Stomach (tissue), 9 donors: Measurements from ENCODE around the gene C12orf50. TPM values are rescaled to one million over a fixed set of nuclear protein-coding genes. Genes with fewer than 3 reads are reported as not detected.

ENCODE experiments used
- DNase-seq, 2 donors: peaks; one replicate each; pipeline versions ENCODE4 v3.0.0 to v3.0.0-alpha.2; 2013 to 2019
- H3K27ac ChIP-seq, 5 donors: fragments of 200-600 bp in 4 of 5; sonication (generic) in 4 of 5; one replicate each; pipeline ENCODE4 v1.5.1; 2013 to 2019; ENCODE audit warnings: mild to moderate bottlenecking in 1 of 5, moderate library complexity in 1 of 5
- H3K27me3 ChIP-seq, 3 donors: fragments of 200-600 bp; sonication (generic); one replicate each; pipeline ENCODE4 v1.5.1; 2017 to 2019; ENCODE audit warnings: mixed run types in 1 of 3
- H3K36me3 ChIP-seq, 4 donors: fragments of 200-600 bp; sonication (generic); 1 replicate in 3 of 4; 2 replicates in 1 of 4; pipeline ENCODE4 v1.5.1; 2016 to 2019
- H3K4me1 ChIP-seq, 4 donors: fragments of 200-600 bp; sonication (generic); one replicate each; pipeline ENCODE4 v1.5.1; 2016 to 2019
- H3K4me3 ChIP-seq, 4 donors: fragments of 200-600 bp; sonication (generic) in 3 of 4; one replicate each; pipeline ENCODE4 v1.5.1; 2016 to 2019; ENCODE audit warnings: mild to moderate bottlenecking in 1 of 4
- H3K9me3 ChIP-seq, 4 donors: fragments of 200-600 bp; sonication (generic); one replicate each; pipeline ENCODE4 v1.5.1; 2016 to 2019
- CTCF ChIP-seq, 7 experiments: fragments of 450-650 bp in 4 of 7; fragments of 200-600 bp in 3 of 7; sonication (generic) in 3 of 7; IDR thresholded peaks; one replicate each; pipeline ENCODE4 v1.5.1; 2016 to 2019; ENCODE audit warnings: antibody characterized with exemption in 7 of 7, control low read depth in 2 of 7, mild to moderate bottlenecking in 1 of 7
- EP300 ChIP-seq: sonication (generic); formaldehyde crosslinking; IDR thresholded peaks from one replicate; pipeline ENCODE4 v1.6.1; 2017; ENCODE audit warnings: antibody characterized with exemption
- POLR2A ChIP-seq, 4 donors: fragments of 450-650 bp; IDR thresholded peaks; one replicate each; pipeline ENCODE4 v1.6.1; 2016; ENCODE audit warnings: antibody characterized with exemption in 4 of 4, control low read depth in 2 of 4, mild to moderate bottlenecking in 1 of 4, moderate library complexity in 1 of 4
- POLR2AphosphoS5 ChIP-seq, 3 donors: sonication (generic); formaldehyde crosslinking; IDR thresholded peaks; one replicate each; pipeline ENCODE4 v1.6.1; 2016; ENCODE audit warnings: antibody characterized with exemption in 3 of 3
- WGBS, 5 donors: extraction: QIAGEN DNeasy Blood & Tissue Kit in 3 of 5; methylation state at CpG; one replicate each; pipeline versions ENCODE4 v1.1.5 to v1.1.7; 2013 to 2018; 5-methylcytosine and 5-hydroxymethylcytosine counted together
- intact Hi-C: fragments of 100-400 bp; cut with DNase I; formaldehyde crosslinking; loops from one replicate; pipeline ENCODE4 v1.15.1; 2023; ENCODE audit warnings: low total_unique reads
- polyA plus RNA-seq, 3 donors: library from polyadenylated mRNA; stranded (reverse); fragments of 200-250 nt; gene quantifications; one replicate each; pipeline ENCODE4 v1.2.3, GENCODE V29; 2013
- total RNA-seq, 5 donors: library from RNA; depleted of rRNA; stranded (reverse); fragments of >200 nt; gene quantifications; one replicate each; pipeline versions ENCODE4 v1.1.0 to v1.2.3, GENCODE V29; 2014 to 2016
- donor health status: healthy with polysubstance abuse.
- donor health status: Bipolar disorder and iron deficiency.
- donor health status: healthy.

The C12orf50 gene
- total and polyA plus RNA-seq, 8 donors, result not detected

DNA sequence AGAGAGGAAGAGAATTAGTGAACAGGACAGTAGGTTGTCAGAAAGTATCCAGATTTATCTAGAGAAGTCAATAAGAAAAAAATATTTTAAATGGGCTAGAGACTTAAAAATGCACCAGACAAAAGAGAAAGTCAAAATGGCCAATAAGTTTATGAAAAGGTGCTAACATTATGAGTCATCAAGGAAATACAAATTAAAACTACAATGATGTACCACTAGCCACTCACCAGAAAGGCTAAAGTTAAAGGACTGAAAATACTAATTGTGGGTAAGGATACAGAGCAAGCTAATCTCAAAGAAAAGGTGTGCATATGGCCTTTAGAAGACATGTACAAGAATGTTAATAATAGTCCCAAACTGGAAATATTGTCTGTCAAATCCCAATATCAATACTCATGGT lies 37.7 kb downstream of the C12orf50 start:
- TF ChIP-seq EP300 (no peak), CTCF (IDR thresholded peaks at IDR 0.05) (no peak), POLR2A (IDR thresholded peaks at IDR 0.05) (no peak), POLR2AphosphoS5 (IDR thresholded peaks at IDR 0.05) (no peak)
- no peaks in the 10 kb centered on the region for H3K36me3 ChIP-seq
- intact Hi-C loops, result no loop called here
- H3K4me1 ChIP-seq, result no peaks in the 10 kb centered on the region
- no peaks in the 10 kb centered on the region for H3K9me3 ChIP-seq
- no peak overlapping the region for H3K27ac ChIP-seq
- H3K27me3 ChIP-seq, result no peaks in the 10 kb centered on the region
- no peak overlapping the region for H3K4me3 ChIP-seq
- DNase-seq, result no peak

DNA sequence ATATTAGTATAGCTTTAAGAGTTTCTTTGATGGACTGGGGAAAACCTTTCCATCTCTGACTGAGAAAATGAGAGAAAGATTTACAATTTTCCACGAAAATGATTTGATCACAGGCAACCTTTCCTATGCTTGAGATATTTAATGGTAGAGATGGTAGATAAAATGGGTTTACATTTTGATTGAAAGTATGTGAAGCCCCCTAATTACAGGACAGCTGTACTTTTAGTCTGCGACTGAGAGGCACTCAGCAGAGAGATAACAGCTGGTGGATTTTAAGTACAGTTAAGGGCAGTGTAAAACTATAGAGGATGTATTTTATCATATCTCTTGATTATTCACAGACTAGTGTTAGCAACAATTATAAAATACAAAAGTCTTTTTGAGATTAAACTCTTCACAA lies 40.7 kb downstream of the C12orf50 start:
- 64 to 77% (median 72%) methylated on average over 2 of the region's 2 CpGs for WGBS, 5 donors
- Histone ChIP-seq H3K4me1 (no peaks in the 10 kb centered on the region), H3K36me3 (no peaks in the 10 kb centered on the region), H3K27ac (no peak overlapping the region), H3K27me3 (no peaks in the 10 kb centered on the region), H3K4me3 (no peak overlapping the region), H3K9me3 (no peaks in the 10 kb centered on the region)
- no peak for DNase-seq
- TF ChIP-seq CTCF (IDR thresholded peaks at IDR 0.05), result no peak
- no peak for TF ChIP-seq EP300
- TF ChIP-seq POLR2A (IDR thresholded peaks at IDR 0.05), result no peak
- no peak for TF ChIP-seq POLR2AphosphoS5 (IDR thresholded peaks at IDR 0.05)
- intact Hi-C loops, result no loop called here

- WGBS, 5 donors, result 78 to 91% (median 88%) methylated on average over 2 of the region's 2 CpGs
- no peaks in the 10 kb centered on the region for H3K4me1 ChIP-seq
- H3K36me3 ChIP-seq, result no peaks in the 10 kb centered on the region
- TF ChIP-seq POLR2AphosphoS5 (IDR thresholded peaks at IDR 0.05) (no peak), POLR2A (IDR thresholded peaks at IDR 0.05) (no peak), CTCF (IDR thresholded peaks at IDR 0.05) (no peak), EP300 (no peak)
- intact Hi-C loops, result no loop called here
- no peak for DNase-seq
- H3K27ac ChIP-seq, result no peak overlapping the region
- no peak overlapping the region for H3K4me3 ChIP-seq
- no peaks in the 10 kb centered on the region for H3K27me3 ChIP-seq
- no peaks in the 10 kb centered on the region for H3K9me3 ChIP-seq
Observed at GRCh38 chr12:87985069-87985675, 44.0 kb downstream of the C12orf50 start.

DNA sequence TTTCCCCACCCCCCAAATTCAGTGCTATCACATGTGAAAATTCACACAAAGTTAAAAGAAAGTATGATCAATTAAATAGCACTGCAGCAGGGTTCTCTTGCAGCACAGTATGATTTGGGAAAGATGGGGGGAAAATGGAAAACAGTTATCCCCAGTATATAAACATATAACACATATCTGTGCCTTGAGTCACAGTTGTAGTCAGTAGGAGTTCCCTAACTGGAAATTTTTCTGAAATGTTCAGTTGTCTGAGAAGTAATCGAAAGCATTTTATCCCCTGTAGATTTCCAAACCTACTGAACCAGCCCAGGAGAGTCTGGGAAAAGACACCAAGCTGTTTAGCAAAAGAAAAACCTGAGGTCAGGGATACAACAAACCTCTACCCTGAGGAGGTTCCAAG lies 47.0 kb downstream of the C12orf50 start:
- 65 to 92% (median 86%) methylated on average over 1 of the region's 1 CpG for WGBS, 5 donors
- Histone ChIP-seq H3K4me1 (no peaks in the 10 kb centered on the region), H3K36me3 (no peaks in the 10 kb centered on the region), H3K27me3 (no peaks in the 10 kb centered on the region), H3K27ac (no peak overlapping the region), H3K9me3 (no peaks in the 10 kb centered on the region), H3K4me3 (no peak overlapping the region)
- no peak for TF ChIP-seq POLR2A (IDR thresholded peaks at IDR 0.05)
- TF ChIP-seq CTCF (IDR thresholded peaks at IDR 0.05), result no peak
- no peak for TF ChIP-seq EP300
- no peak for TF ChIP-seq POLR2AphosphoS5 (IDR thresholded peaks at IDR 0.05)
- intact Hi-C loops, result no loop called here
- DNase-seq, result no peak
